GM18505 (cell line): Measurements from ENCODE around the gene GDF11.

Experiments used
- ATAC-seq: cut with Tn5 transposase; IDR thresholded peaks from one replicate; pipeline ENCODE4 v1.9.1; 2021; ENCODE audit not compliant: unreplicated experiment
- POLR2A ChIP-seq: IDR thresholded peaks from 4 replicates; pipeline ENCODE4 v1.6.1; 2011; ENCODE audit warnings: borderline replicate concordance; ENCODE audit not compliant: insufficient read depth, insufficient read length; ENCODE audit errors: extremely low read depth

Gene GDF11

DNA sequence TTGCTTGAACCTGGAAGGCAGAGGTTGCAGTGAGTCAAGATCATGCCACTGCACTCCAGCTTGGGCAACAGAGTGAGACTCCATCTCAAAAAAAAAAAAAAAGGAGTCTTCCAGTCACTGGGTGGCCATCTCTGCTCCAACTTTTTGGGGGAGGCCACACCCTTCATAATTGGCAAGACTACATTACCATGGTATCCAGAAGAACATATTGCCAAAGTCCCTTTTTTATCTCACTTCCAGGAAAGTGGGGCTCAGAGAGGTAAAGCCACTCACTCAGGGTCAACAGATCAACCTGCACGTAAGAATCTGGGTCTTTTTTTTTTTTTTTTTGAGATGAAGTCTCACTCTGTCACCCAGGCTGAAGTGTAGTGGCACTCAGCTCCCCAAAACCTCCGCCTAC is 9.1 kb upstream of the GDF11 start:
- no peak for TF ChIP-seq POLR2A
- no peak for ATAC-seq

DNA sequence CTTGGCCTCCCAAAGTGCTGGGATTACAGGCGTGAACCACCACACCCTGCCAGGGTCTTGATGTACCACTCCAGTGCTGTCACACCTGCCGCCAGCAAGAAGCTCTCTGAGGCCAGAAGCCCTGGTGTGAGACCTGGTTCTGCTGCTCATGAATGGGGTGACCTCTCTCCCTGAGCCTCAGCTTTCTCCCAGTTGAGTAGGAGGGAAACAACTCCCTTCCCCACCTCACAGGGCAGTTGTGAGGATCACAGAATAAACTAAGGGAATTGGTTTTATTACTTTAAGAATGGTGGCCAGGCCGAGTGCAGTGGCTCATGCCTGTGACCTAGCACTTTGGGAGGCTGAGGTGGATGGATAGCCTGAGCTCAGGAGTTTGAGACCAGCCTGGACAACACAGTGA is 8.3 kb upstream of the GDF11 start:
- ATAC-seq: no peak
- no peak for TF ChIP-seq POLR2A

DNA sequence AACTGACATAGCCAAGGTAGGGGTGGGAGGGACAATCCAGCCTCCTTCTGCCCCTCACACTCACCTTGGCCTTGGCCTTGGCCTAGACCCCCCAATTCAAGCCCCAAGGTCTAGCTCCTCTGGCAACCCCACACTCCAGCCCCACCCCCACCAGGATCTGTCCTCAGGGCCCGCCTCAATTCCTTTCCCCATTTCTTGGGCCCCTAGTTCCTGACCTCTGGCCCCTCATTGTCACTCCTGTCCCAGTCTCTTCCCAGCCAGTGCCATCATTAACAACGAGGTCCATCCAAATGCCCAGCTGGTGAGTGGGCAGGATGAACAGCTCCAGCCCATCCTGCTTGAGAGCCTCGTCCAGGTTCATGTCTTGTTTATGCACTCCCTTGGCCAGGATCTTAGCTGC is 6.8 kb upstream of the GDF11 start:
- ATAC-seq: no peak
- TF ChIP-seq POLR2A: no peak

DNA sequence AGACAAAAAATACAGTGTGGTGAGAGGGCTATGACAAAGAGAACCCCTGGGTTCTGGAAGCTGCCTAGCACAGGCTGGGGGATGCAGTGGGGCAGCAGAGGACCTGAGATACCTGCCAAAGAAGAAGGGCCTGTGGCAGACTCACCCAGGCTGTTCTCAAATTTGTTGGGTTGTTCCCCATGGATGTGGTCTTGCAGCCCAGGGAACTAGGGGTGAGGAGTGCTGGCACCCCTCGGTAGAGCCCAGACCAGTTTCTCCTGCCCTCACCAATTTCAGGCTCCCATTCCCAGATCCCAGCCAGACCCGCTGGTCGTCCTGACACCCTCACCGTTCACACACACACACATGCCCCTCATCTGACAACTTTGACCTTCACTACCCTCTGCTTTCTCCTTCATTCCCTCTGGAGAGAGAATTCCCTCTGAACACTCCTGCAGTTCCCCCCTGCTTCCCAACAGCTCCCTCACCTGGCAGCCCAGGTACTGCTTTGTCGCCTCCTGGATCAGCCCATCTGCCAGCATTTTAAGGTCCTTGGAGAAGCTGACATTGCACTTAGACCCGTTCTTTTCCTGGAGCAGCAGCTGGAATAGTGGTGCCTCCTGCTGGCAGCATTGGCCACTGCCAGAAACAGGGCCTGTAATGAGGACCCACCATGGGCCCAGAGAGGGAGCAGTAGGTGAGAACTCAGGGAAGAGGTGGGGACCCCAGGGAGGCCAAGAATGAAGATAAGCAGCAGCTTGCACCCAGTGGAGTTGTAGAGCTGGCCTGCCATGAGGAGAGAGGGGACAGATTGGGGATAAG is 5.9 kb upstream of the GDF11 start:
- no peak for TF ChIP-seq POLR2A
- ATAC-seq: no peak

DNA sequence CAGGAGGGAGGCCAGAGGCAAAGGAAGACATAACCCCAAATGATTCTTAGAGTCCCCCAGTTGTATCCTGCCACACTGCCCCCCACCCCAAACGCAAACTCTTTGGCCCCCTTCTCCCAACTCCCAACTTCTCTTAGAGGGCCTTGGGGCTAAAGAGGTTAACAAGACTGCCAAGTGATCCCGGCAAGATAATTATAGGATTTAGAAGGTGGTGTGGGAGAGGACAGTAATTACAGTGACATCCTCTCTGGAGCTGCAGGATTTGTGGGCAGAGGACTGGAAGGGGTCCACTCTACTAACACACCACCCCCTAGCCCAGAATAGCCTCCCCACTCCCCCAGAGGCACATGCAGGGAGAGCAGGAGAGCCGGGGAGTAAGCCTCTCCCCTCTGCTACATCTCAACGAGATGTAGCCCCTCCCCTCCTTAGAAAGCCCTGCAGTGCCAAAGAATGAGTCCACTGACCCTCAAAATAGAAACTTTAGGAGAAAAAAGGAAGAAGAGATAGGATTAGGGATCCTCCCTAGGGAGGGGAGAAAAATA is 5.3 kb upstream of the GDF11 start:
- TF ChIP-seq POLR2A: no peak

DNA sequence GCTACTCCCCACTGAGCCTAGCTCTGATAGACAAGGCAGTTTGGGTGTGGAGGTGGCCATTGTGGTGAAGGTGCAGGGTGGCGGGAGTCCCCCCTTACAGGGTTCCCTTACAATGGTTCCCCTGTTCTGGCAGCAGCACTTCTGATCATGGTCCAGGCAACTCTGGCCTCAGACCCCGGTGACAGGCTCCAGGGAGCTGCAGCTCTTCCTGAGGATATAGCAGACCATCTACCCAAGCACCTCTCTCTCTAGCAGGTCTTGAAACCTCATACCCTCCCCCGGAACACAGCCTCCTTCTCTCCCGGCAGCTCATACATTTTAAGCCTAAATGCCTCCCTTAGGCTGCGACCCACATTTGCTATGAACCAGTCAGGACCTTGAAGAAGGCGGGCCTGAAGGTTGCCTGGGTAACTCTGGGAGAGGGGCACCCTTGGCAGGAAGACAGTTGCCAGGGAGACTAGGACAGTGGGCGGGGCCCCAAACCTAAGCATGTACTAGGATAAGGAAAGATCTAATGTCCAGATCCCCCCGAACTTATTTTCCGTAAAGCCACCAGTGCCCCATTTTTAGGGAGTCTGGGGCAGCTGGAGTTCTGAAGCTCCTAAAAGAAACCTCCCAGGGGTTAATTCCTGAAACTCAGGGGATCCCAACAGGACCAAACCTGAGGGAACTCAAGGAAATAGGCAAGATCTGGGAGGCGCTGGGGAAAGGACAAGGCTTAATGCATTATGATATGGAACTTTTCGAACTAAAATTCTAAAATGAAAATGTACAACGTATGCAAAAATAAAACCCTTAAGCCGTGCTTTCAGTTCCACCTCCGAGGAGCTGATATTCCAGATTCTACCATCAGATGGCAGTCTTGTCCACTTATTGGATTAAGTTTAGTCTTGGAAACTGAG is 4.5 kb upstream of the GDF11 start:
- peak; percentile 77 for ATAC-seq
- TF ChIP-seq POLR2A: peak; percentile 27

More for the DNA sequence above, 5.3 kb upstream of the GDF11 start:
- ATAC-seq: peak; percentile 8

GRCh38 chr12:55739025-55739378 is 3.9 kb upstream of the GDF11 start:
- ATAC-seq: no peak
- no peak for TF ChIP-seq POLR2A

GRCh38 chr12:55741931-55742680 is 816 bp upstream of the GDF11 start:
- ATAC-seq: no peak
- no peak for TF ChIP-seq POLR2A

- ATAC-seq: peak; percentile 41
- peak; percentile 25 for TF ChIP-seq POLR2A
These were observed 751 bp downstream of the GDF11 start for GRCh38 chr12:55743406-55744339.

GRCh38 chr12:55744340-55745030 is 1.6 kb downstream of the GDF11 start:
- no peak for ATAC-seq
- TF ChIP-seq POLR2A: no peak

DNA sequence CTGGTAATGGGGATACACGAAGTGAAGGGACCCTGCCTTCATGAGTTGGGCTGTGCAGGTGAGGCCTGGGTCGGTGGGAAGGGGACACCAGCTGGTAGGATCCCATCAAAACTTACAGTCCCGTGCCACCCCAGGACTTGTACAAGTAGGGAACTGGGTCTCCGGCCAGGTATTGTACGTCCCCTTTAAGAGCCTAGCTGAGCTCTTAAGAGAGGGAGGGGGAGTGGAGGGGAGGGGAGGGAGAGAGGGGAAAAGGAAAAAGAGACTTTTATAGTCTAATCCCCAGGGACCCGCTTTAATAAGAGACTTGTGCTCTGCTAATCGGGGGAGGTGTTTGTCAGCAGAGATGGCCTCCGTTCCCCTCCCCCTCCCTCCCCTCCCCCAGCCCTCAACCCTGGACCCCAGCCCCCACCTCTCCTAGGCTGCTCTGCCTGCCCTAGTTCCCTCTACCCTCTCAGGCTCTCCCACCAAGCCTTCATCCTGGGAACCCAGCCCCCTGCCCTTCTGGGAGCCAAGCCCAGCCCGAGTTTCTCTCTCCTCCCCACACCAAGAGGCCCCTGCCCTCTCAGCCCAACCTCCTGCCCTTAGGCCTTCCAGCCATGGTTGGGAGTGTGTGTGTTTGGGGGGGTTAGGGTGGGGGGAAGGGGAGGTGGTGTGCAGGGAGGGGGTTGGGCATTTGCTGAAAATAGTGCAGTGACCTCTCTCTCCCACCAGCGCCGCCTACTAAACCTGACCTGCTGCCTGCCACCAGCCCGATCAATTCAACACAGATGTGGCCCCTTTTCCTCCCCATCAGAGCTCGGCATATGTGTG is 2.6 kb downstream of the GDF11 start:
- ATAC-seq: no peak
- no peak for TF ChIP-seq POLR2A
